Esophagus squamous epithelium (tissue), 4 donors: ENCODE data around the gene SIGLEC10.

Source experiments
- CTCF ChIP-seq, 6 experiments: fragments of 450-650 bp in 4 of 6; fragments of 200-600 bp in 2 of 6; sonication (generic) in 2 of 6; IDR thresholded peaks; one replicate each; pipeline ENCODE4 v1.5.1; 2016 to 2019; ENCODE audit warnings: antibody characterized with exemption in 6 of 6, mild to moderate bottlenecking in 4 of 6, moderate library complexity in 4 of 6
- POLR2A ChIP-seq, 4 donors: fragments of 450-650 bp; IDR thresholded peaks; one replicate each; pipeline ENCODE4 v1.6.1; 2017; ENCODE audit warnings: antibody characterized with exemption in 4 of 4, mild to moderate bottlenecking in 4 of 4, moderate library complexity in 3 of 4

GRCh38 chr19:51375504-51376221, 41.8 kb downstream of the SIGLEC10 start:
- no peak for TF ChIP-seq CTCF (IDR thresholded peaks at IDR 0.05)
- no peak for TF ChIP-seq POLR2A (IDR thresholded peaks at IDR 0.05)
